Measurements from ENCODE around the gene C4orf50. TPM values are rescaled to one million over a fixed set of nuclear protein-coding genes. Genes with fewer than 3 reads are reported as not detected.

C4orf50 gene
- total and polyA plus RNA-seq, 2 of the 4 experiments (the other 2 are of a cell fraction), result not detected

DNA sequence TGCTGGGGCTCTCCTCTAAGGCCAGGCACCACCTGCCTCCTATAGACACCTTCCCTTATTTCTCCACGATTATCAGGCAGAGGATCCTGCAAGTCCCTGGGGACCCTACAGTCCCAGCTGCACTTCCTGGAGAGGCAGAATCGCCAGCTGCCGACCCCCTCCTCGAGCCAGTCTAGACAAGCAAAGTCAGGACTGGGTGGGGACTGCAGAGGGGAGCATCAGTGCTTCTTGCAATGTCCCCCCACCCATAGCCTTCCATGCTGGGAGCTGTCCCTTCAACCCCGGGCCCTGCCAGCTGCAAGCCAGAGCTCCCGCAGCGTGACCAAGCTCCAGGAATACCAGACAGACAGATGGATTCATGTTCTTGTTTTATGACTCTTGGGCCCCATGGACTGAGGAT, 124.0 kb downstream of the C4orf50 start:
- H2BK20ac ChIP-seq (ENCODE audit: low read depth, low read length), result no peak overlapping the region
- peaks cover 5% of the 10 kb centered on the region; the same call in 1 of the 2 replicates for H3K9me3 ChIP-seq (ENCODE audit: control insufficient read depth, insufficient read depth, low read length)
- H3K56ac ChIP-seq (ENCODE audit: extremely low read depth, insufficient read depth, low read length), result no peak overlapping the region
- peaks cover 66% of the 10 kb centered on the region for H3K27me3 ChIP-seq (ENCODE audit: control insufficient read depth, insufficient read depth, low read length)
- H3K23ac ChIP-seq (ENCODE audit: low read depth, low read length), result no peak overlapping the region
- H3K4me2 ChIP-seq (ENCODE audit: low read depth, low read length), result no peak overlapping the region
- BruUV-seq (replicated peaks), result no TSS peak
- intact Hi-C loops (cut with micrococcal nuclease) (no loop called here), in situ Hi-C loops (cut with MboI; ENCODE audit: low sequenced_read_pairs) (no loop called here), dilution Hi-C loops (cut with HindIII; ENCODE audit: low sequenced_read_pairs, unreplicated experiment) (no loop called here)
- no peak overlapping the region for H3K18ac ChIP-seq (ENCODE audit: low read depth, low read length)
- no peak overlapping the region for H3K9ac ChIP-seq (ENCODE audit: low read depth, low read length)
- no peak overlapping the region for H3K4me3 ChIP-seq (ENCODE audit: insufficient read depth, low read depth, low read length)
- H3K36me3 ChIP-seq (ENCODE audit: control insufficient read depth, insufficient read depth, low read length), result no peaks in the 10 kb centered on the region
- H2AK9ac ChIP-seq (replicated peaks; ENCODE audit: low read depth, low read length, poor library complexity), result no peak overlapping the region
- H3K79me1 ChIP-seq (ENCODE audit: low read depth in 1 of 2, low read length in 2 of 2), result no peaks in the 10 kb centered on the region
- 27% methylated on average over 4 of the region's 7 CpGs; no CpG with 5 or more reads in 1 of the 2 experiments for WGBS, 2 experiments (ENCODE audit: extremely low coverage in 2 of 2, insufficient read length in 1 of 2)
- no peak overlapping the region for H4K5ac ChIP-seq (ENCODE audit: low read depth, low read length)
- H2BK15ac ChIP-seq (ENCODE audit: low read depth, low read length), result no peak overlapping the region
- no peak for ATAC-seq (ENCODE audit: low read depth)
- no peak overlapping the region for H3K14ac ChIP-seq (replicated peaks; ENCODE audit: low read depth, low read length)
- H2AFZ ChIP-seq (replicated peaks; ENCODE audit: low read length, poor library complexity), result no peak overlapping the region
- H4K8ac ChIP-seq (ENCODE audit: low read depth in 2 of 2, low read length in 2 of 2), result no peak overlapping the region
- H3K9me1 ChIP-seq (ENCODE audit: insufficient read depth, low read length), result no peaks in the 10 kb centered on the region
- no peak for DNase-seq
- no peak overlapping the region for H4K91ac ChIP-seq (ENCODE audit: insufficient read depth, low read depth, low read length)
- no peak overlapping the region for H2BK5ac ChIP-seq (ENCODE audit: low read depth, low read length, poor library complexity, severe bottlenecking)
- H2AK5ac ChIP-seq (ENCODE audit: low read depth, low read length), result no peak overlapping the region
- CTCF ChIA-PET, result no interaction called here
- H2BK120ac ChIP-seq (ENCODE audit: low read depth, low read length), result no peak overlapping the region
- no peaks in the 10 kb centered on the region; the same call in 1 of the 2 replicates for H4K20me1 ChIP-seq (ENCODE audit: insufficient read depth, low read length)
- H3K27ac ChIP-seq (ENCODE audit: insufficient read depth, low read length), result no peak overlapping the region
- H3K4ac ChIP-seq (ENCODE audit: low read depth, low read length), result no peak overlapping the region
- TF ChIP-seq RAD21 (IDR thresholded peaks at IDR 0.05; ENCODE audit: low read length), result no peak
- no peak for TF ChIP-seq RFX5 (IDR thresholded peaks at IDR 0.05; ENCODE audit: low read depth, low read length)
- TF ChIP-seq, protein P1, sequence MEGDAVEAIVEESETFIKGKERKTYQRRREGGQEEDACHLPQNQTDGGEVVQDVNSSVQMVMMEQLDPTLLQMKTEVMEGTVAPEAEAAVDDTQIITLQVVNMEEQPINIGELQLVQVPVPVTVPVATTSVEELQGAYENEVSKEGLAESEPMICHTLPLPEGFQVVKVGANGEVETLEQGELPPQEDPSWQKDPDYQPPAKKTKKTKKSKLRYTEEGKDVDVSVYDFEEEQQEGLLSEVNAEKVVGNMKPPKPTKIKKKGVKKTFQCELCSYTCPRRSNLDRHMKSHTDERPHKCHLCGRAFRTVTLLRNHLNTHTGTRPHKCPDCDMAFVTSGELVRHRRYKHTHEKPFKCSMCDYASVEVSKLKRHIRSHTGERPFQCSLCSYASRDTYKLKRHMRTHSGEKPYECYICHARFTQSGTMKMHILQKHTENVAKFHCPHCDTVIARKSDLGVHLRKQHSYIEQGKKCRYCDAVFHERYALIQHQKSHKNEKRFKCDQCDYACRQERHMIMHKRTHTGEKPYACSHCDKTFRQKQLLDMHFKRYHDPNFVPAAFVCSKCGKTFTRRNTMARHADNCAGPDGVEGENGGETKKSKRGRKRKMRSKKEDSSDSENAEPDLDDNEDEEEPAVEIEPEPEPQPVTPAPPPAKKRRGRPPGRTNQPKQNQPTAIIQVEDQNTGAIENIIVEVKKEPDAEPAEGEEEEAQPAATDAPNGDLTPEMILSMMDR (conservative IDR thresholded peaks at IDR 0.05; ENCODE audit: low read depth, low read length), result no peak
- TF ChIP-seq BHLHE40 (IDR thresholded peaks at IDR 0.05; ENCODE audit: low read depth, low read length), result no peak
- TF ChIP-seq POLR2A (IDR thresholded peaks at IDR 0.05; ENCODE audit: low read depth, low read length), result no peak
- no peak for TF ChIP-seq MAFK (IDR thresholded peaks at IDR 0.05; ENCODE audit: low read depth, low read length)
- no peak for TF ChIP-seq MXI1 (IDR thresholded peaks at IDR 0.05; ENCODE audit: borderline replicate concordance, low read depth, low read length)
- no peak for TF ChIP-seq CHD1 (IDR thresholded peaks at IDR 0.05; ENCODE audit: low read depth, low read length)
- TF ChIP-seq SMC3 (IDR thresholded peaks at IDR 0.05; ENCODE audit: low read depth, low read length), result no peak
- TF ChIP-seq FOS (IDR thresholded peaks at IDR 0.05; ENCODE audit: low read depth, low read length), result no peak
- no peak for TF ChIP-seq NFE2L2 (IDR thresholded peaks at IDR 0.05; ENCODE audit: low read depth, low read length)
- TF ChIP-seq RCOR1 (IDR thresholded peaks at IDR 0.05; ENCODE audit: insufficient replicate concordance, low read length), result no peak
- TF ChIP-seq ELK1 (IDR thresholded peaks at IDR 0.05; ENCODE audit: borderline replicate concordance, low read depth, low read length), result no peak
- no peak for TF ChIP-seq USF2 (IDR thresholded peaks at IDR 0.05; ENCODE audit: low read depth, low read length)
- no peaks in the 10 kb centered on the region for H3K4me1 ChIP-seq (ENCODE audit: control insufficient read depth, insufficient read depth, low read length)
- POLR2A ChIA-PET (ENCODE audit: unreplicated experiment), result no interaction called here

Measured in IMR-90 (cell line).